ENCODE results near the gene SLAMF9. TPM values are rescaled to one million over a fixed set of nuclear protein-coding genes. Genes with fewer than 3 reads are reported as not detected.

Gene SLAMF9
- total RNA-seq, 1 experiment from 2014 or later, result not detected

DNA sequence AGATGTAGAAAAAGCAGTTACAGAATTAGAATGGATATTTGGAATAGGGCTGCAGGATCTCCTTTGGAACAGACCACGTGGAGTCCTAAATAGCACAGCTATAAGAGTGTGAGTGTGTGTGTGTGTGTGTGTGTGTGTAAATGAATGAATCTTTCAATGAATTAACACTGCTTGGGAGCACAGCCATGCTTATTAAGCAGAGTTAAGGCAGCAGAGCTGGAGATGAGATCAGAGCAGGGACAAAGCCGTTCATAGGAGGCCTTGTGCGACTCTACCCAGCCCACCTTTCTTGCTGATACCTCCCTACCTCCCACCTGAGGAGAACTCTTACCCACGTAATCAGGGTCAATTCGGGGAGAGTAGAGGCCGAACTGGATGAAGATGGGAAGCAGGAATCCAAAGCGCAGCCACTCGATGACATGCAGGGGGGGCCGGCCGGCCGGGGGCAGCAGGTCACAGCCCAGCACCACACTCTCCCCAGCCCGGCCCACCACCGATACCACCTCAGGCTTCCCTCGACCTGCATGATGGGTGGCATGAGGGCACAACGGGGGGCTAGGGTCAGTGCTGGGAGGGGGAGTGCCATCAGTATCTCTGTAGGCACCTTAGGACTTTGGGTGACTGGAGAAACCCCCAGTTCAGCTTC is 11.3 kb downstream of the SLAMF9 start:
- no peak overlapping the region for H3T11ph ChIP-seq (ENCODE audit: low read length)
- peaks cover 3% of the 10 kb centered on the region for H3K27me3 Mint-ChIP-seq (ENCODE audit: low read depth)
- H3K23ac ChIP-seq (ENCODE audit: insufficient read length, low read depth, low read length), result no peak overlapping the region
- no peak overlapping the region; a peak in 2 of 7 replicates for H3K27ac Mint-ChIP-seq
- H3K4me1 ChIP-seq (ENCODE audit: insufficient read depth, low read length), result no peaks in the 10 kb centered on the region; the same call in 1 of the 2 replicates
- H3K9me3 Mint-ChIP-seq, result no peaks in the 10 kb centered on the region
- peaks cover 36 to 63% of the 10 kb centered on the region in 2 experiments for H3K4me1 Mint-ChIP-seq
- no peak overlapping the region for H2AFZ ChIP-seq (ENCODE audit: low read length)
- no peak overlapping the region for H3K18ac ChIP-seq (ENCODE audit: insufficient read length, low read depth, low read length)
- no peaks in the 10 kb centered on the region for H3K79me2 ChIP-seq (ENCODE audit: insufficient read depth, low read length)
- no peak overlapping the region for H3K27ac ChIP-seq (ENCODE audit: insufficient read length, low read depth, low read length)
- H2BK15ac ChIP-seq (ENCODE audit: low read depth, low read length), result no peak overlapping the region
- no peak overlapping the region for H3K4me2 ChIP-seq (ENCODE audit: insufficient read depth, insufficient read length, low read length)
- no peak overlapping the region for H3K9ac ChIP-seq (ENCODE audit: extremely low read depth, insufficient read length, low read length)
- H3K14ac ChIP-seq (ENCODE audit: insufficient read depth, low read length), result no peak overlapping the region
- DNase-seq, result no peak
- H2BK12ac ChIP-seq (ENCODE audit: insufficient read length, low read depth, low read length), result no peak overlapping the region
- H3K4ac ChIP-seq (ENCODE audit: low read depth, low read length), result no peak overlapping the region
- H3K36me3 Mint-ChIP-seq (ENCODE audit: insufficient read depth in 1 of 3, low read depth in 3 of 3), result peaks cover 8 to 13% (median 9%) of the 10 kb centered on the region in 3 experiments; a peak in 6 of 7 replicates
- no peaks in the 10 kb centered on the region for H3K79me1 ChIP-seq (ENCODE audit: insufficient read depth, low read depth, low read length, poor library complexity, severe bottlenecking)
- no peak overlapping the region for H4K5ac ChIP-seq (ENCODE audit: insufficient read length, low read depth, low read length)
- peaks cover 10% of the 10 kb centered on the region for H3K23me2 ChIP-seq (ENCODE audit: insufficient read length, low read depth, low read length, poor library complexity, severe bottlenecking)
- H2BK20ac ChIP-seq (ENCODE audit: low read depth, low read length, poor library complexity, severe bottlenecking), result no peak overlapping the region
- TF ChIP-seq, protein P1, sequence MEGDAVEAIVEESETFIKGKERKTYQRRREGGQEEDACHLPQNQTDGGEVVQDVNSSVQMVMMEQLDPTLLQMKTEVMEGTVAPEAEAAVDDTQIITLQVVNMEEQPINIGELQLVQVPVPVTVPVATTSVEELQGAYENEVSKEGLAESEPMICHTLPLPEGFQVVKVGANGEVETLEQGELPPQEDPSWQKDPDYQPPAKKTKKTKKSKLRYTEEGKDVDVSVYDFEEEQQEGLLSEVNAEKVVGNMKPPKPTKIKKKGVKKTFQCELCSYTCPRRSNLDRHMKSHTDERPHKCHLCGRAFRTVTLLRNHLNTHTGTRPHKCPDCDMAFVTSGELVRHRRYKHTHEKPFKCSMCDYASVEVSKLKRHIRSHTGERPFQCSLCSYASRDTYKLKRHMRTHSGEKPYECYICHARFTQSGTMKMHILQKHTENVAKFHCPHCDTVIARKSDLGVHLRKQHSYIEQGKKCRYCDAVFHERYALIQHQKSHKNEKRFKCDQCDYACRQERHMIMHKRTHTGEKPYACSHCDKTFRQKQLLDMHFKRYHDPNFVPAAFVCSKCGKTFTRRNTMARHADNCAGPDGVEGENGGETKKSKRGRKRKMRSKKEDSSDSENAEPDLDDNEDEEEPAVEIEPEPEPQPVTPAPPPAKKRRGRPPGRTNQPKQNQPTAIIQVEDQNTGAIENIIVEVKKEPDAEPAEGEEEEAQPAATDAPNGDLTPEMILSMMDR (conservative IDR thresholded peaks at IDR 0.05), result no peak
- H3K9me3 ChIP-seq (ENCODE audit: control insufficient read depth, low read depth, low read length), result no peaks in the 10 kb centered on the region
- no peak overlapping the region for H2BK120ac ChIP-seq (ENCODE audit: low read depth, low read length, poor library complexity, severe bottlenecking)
- no CpG with 5 or more reads among the region's 15 CpGs for WGBS (ENCODE audit: extremely low coverage, insufficient read length, low lambda C conversion rate)
- H3K4me3 Mint-ChIP-seq, result no peak overlapping the region
- no peaks in the 10 kb centered on the region for H3K27me3 ChIP-seq (ENCODE audit: insufficient read depth, low read length)
- no peak overlapping the region for H3K56ac ChIP-seq (ENCODE audit: insufficient read length, low read depth, low read length)
- H4K8ac ChIP-seq (replicated peaks; ENCODE audit: insufficient read length, low read depth, low read length), result no peak overlapping the region
- H4K20me1 ChIP-seq (ENCODE audit: control insufficient read depth, insufficient read depth, insufficient read length), result no peaks in the 10 kb centered on the region
- no peak overlapping the region for H2AK5ac ChIP-seq (ENCODE audit: insufficient read length, low read length)
- no peak overlapping the region for H2BK5ac ChIP-seq (ENCODE audit: insufficient read length, low read length)
- no peak overlapping the region for H4K91ac ChIP-seq (ENCODE audit: insufficient read length, low read depth, low read length)

All from H9 (cell line).